ENCODE results near the gene TRUB2.

DNA sequence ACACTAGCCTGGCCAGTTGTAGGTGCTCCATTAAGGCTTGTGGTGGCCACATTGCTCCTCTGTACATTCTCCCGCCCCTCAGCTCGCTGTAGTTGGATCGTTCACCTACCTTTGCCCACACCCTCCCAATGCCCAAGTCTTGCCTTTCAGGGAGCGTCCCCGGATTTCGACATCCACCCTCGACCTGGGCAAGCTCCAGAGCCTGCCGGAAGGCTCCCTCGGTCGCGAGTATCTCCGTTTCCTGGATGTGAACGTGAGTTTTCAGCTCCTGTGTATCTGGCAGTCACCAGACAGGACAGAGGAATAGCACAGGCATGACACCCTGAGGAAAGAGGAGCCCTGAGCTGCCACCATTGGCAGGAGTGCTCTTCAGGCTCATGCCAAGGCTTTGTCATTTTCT is 3.4 kb upstream of the TRUB2 start:
- TF ChIP-seq EZH2 (IDR thresholded peaks at IDR 0.05) (no peak), CTCF (IDR thresholded peaks at IDR 0.05) (no peak)
